ENCODE data around the gene NCAM1. TPM values are rescaled to one million over a fixed set of nuclear protein-coding genes. Genes with fewer than 3 reads are reported as not detected.

The NCAM1 gene
- total RNA-seq, 1 experiment from 2014 or later = 5.9 TPM

- CTCF ChIA-PET = interaction anchor here (0.7 to 1.0 kb wide), 2 partner anchors 206 to 418 kb away, joined by 3 to 4 read pairs; no protein-coding TSS in a partner anchor
- TF ChIP-seq STAT6 (CRISPR knock-in tag; conservative IDR thresholded peaks at IDR 0.05; ENCODE audit: low read depth) (no peak), E2F1 (CRISPR knock-in tag; IDR thresholded peaks at IDR 0.05) (no peak), GABPB1 (CRISPR knock-in tag; IDR thresholded peaks at IDR 0.05) (no peak), MAX (CRISPR knock-in tag; IDR thresholded peaks at IDR 0.05) (no peak), ZBTB21 (CRISPR knock-in tag; IDR thresholded peaks at IDR 0.05; ENCODE audit: borderline replicate concordance) (no peak), IRF2 (CRISPR knock-in tag; IDR thresholded peaks at IDR 0.05; ENCODE audit: borderline replicate concordance, low read depth) (no peak), ZNF396 (CRISPR knock-in tag; IDR thresholded peaks at IDR 0.05; ENCODE audit: borderline replicate concordance) (no peak), TCF7 (CRISPR knock-in tag; IDR thresholded peaks at IDR 0.05; ENCODE audit: low read depth) (no peak), CTCF (IDR thresholded peaks at IDR 0.05) (no peak), TP53 (CRISPR knock-in tag; IDR thresholded peaks at IDR 0.05) (no peak), ZNF138 (CRISPR knock-in tag; conservative IDR thresholded peaks at IDR 0.05) (no peak), MLX (CRISPR knock-in tag; IDR thresholded peaks at IDR 0.05) (no peak), FOXK1 (CRISPR knock-in tag; IDR thresholded peaks at IDR 0.05) (no peak)
- TF ChIP-seq, protein P1, sequence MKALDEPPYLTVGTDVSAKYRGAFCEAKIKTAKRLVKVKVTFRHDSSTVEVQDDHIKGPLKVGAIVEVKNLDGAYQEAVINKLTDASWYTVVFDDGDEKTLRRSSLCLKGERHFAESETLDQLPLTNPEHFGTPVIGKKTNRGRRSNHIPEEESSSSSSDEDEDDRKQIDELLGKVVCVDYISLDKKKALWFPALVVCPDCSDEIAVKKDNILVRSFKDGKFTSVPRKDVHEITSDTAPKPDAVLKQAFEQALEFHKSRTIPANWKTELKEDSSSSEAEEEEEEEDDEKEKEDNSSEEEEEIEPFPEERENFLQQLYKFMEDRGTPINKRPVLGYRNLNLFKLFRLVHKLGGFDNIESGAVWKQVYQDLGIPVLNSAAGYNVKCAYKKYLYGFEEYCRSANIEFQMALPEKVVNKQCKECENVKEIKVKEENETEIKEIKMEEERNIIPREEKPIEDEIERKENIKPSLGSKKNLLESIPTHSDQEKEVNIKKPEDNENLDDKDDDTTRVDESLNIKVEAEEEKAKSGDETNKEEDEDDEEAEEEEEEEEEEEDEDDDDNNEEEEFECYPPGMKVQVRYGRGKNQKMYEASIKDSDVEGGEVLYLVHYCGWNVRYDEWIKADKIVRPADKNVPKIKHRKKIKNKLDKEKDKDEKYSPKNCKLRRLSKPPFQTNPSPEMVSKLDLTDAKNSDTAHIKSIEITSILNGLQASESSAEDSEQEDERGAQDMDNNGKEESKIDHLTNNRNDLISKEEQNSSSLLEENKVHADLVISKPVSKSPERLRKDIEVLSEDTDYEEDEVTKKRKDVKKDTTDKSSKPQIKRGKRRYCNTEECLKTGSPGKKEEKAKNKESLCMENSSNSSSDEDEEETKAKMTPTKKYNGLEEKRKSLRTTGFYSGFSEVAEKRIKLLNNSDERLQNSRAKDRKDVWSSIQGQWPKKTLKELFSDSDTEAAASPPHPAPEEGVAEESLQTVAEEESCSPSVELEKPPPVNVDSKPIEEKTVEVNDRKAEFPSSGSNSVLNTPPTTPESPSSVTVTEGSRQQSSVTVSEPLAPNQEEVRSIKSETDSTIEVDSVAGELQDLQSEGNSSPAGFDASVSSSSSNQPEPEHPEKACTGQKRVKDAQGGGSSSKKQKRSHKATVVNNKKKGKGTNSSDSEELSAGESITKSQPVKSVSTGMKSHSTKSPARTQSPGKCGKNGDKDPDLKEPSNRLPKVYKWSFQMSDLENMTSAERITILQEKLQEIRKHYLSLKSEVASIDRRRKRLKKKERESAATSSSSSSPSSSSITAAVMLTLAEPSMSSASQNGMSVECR (CRISPR knock-in tag; IDR thresholded peaks at IDR 0.05; ENCODE audit: borderline replicate concordance) = no peak
- H3K36me3 Mint-ChIP-seq = no peaks in the 10 kb centered on the region
- no peaks in the 10 kb centered on the region for H3K9me3 Mint-ChIP-seq
- ATAC-seq (no peak), DNase-seq (ENCODE audit: low spot score) (no peak)
- POLR2A ChIA-PET = no interaction called here
- no peak overlapping the region for H3K4me3 Mint-ChIP-seq
- H3K27me3 Mint-ChIP-seq (ENCODE audit: low read depth) = peaks cover 52% of the 10 kb centered on the region
- H3K4me1 Mint-ChIP-seq = peaks cover 27% of the 10 kb centered on the region
- no peak overlapping the region for H3K27ac Mint-ChIP-seq
Observed at GRCh38 chr11:113083571-113083970, 122.4 kb downstream of the NCAM1 start.

GRCh38 chr11:113084297-113084696, 123.1 kb downstream of the NCAM1 start:
- H3K4me3 Mint-ChIP-seq = no peak overlapping the region
- ChIA-PET CTCF (no interaction called here), POLR2A (no interaction called here)
- DNase-seq (ENCODE audit: low spot score) = no peak
- peaks cover 27% of the 10 kb centered on the region for H3K4me1 Mint-ChIP-seq
- H3K9me3 Mint-ChIP-seq = no peaks in the 10 kb centered on the region
- TF ChIP-seq NFATC4 (CRISPR knock-in tag; IDR thresholded peaks at IDR 0.05) (no peak), ETV6 (CRISPR knock-in tag; IDR thresholded peaks at IDR 0.05) (no peak), SMAD4 (CRISPR knock-in tag; IDR thresholded peaks at IDR 0.05) (no peak), ELF4 (CRISPR knock-in tag; IDR thresholded peaks at IDR 0.05; ENCODE audit: low read depth) (no peak), ZNF232 (CRISPR knock-in tag; IDR thresholded peaks at IDR 0.05) (no peak)
- no peaks in the 10 kb centered on the region for H3K36me3 Mint-ChIP-seq
- H3K27me3 Mint-ChIP-seq (ENCODE audit: low read depth) = peaks cover 59% of the 10 kb centered on the region
- ATAC-seq = no peak
- H3K27ac Mint-ChIP-seq = no peak overlapping the region
